Esophagus mucosa (tissue), 1 donor: Measurements from ENCODE around the gene NEK6. TPM values are rescaled to one million over a fixed set of nuclear protein-coding genes. Genes with fewer than 3 reads are reported as not detected.

Source experiments
- ATAC-seq: fragments of 200-7000 bp; cut with Tn5 transposase; one replicate; pipeline ENCODE4 v1.9.1; 2020
- total RNA-seq: library from RNA; stranded (reverse); gene quantifications from one replicate; pipeline ENCODE4 v1.2.4, GENCODE V29; 2023
- donor health status: DM: yes; HTN: yes; CAD: no.

The NEK6 gene
- 11.0 TPM for total RNA-seq

GRCh38 chr9:124257844-124258606, at the start of gene NEK6:
Gene NEK6 (plus strand): TSS chr9:124257949. CDS start chr9:124301965, 44,016 bp downstream.
- ATAC-seq: peak; percentile 44

- ATAC-seq: no peak
Measured at GRCh38 chr9:124208571-124208970, 49.2 kb upstream of the NEK6 start.

DNA sequence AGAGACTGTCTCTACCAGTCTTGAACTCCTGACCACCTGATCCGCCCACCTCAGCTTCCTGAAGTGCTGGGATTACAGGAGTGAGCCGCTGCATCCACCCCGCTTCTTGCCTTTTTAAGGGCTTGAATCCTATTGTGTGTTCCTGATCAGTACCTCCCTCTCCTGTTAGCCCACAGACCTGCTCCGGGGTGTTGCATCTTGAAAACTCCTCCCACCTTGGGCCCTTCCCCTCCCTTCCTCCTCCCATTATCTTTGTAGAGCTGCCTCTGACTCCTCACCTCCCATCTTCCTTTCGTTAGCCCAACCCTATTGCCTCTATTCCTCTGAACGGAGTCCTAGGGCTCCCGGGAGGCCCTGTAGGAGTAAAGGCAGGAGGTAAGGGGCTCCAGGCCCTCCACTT, 48.5 kb upstream of the NEK6 start:
- ATAC-seq: no peak

DNA sequence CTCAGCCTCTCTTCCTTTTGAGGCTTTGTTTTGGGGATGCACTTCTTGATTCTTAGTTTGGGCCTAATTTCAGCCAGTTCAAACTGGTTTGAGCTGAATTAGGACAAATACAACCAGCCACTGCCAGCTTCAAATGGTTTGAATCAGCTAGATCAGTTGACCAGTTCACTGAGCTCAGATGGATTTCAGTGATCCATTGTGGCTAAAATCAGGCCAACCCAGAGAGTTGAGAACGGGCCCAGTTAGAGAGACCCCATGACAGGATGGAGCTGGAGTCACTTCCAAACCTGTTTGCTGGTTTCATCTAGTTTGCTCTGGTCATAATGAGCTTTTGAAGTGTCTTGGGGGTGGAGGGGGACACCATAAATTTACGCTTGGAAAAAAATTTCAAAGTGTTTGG, 48.0 kb upstream of the NEK6 start:
- ATAC-seq: no peak

DNA sequence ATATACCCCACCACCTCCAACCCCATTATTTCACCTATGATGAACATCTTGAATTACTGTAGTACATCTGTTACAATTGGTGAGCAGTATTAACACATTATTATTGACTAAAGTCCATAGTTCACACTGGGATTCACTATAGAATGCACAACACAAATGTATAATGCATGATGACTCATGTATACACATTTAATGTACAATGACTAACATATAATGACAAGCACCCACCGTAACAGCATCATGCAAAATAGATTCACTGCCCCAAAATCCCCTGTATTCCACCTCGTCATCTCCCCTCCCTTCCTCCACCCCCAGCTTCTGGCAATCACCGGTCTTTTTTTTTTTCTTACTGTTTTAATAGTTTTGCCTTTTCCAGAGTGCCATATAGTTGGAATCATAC, 47.1 kb upstream of the NEK6 start:
- no peak for ATAC-seq

GRCh38 chr9:124212381-124213050, 45.2 kb upstream of the NEK6 start:
- ATAC-seq: no peak

- ATAC-seq: no peak
Measured at GRCh38 chr9:124213396-124213795, 44.4 kb upstream of the NEK6 start.

GRCh38 chr9:124214116-124214515, 43.6 kb upstream of the NEK6 start:
- no peak for ATAC-seq

DNA sequence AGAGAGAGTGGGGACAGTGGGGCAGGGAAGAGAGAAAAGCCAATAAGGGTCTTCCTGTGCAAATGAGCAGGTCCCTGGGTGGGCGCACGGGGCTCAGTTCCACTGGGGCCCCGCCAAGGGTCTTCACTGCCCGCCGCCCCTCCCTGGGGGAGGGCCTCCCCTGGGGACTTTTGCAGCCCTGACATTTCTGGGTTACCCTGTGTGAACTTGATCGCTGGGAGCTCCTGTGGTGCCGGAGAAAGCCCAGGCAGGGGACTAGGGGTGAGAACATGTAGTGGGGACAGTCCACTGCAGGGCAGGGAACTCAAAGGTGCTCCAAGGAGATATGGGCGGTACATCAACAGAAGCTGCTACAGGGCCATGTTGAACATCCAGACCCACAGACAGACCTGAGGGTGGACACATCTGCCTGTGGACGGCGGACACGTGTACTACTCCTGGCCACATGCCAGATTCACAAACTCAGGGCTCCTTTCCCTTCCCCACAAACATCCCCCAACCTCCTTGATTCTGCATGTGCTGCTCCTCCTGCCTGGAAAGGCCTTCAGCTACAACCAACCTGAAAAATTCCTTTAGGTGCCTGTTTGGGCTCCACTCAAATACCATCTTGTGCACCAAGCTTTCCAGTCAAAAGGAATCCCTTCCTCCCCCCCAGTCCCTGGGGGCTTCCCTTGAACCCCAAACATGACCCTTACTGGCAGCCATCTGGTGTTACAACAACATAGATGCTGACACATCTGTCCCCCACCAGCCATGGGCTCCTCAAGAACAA, 43.0 kb upstream of the NEK6 start:
- no peak for ATAC-seq

GRCh38 chr9:124215368-124215910, 42.3 kb upstream of the NEK6 start:
- ATAC-seq: no peak

GRCh38 chr9:124215956-124216355, 41.8 kb upstream of the NEK6 start:
- ATAC-seq: no peak

GRCh38 chr9:124216474-124217176, 41.1 kb upstream of the NEK6 start:
- peak; percentile 52 for ATAC-seq

GRCh38 chr9:124217836-124218437, 39.8 kb upstream of the NEK6 start:
- ATAC-seq: no peak

- peak; percentile 39 for ATAC-seq
Measured at GRCh38 chr9:124218438-124218982, 39.2 kb upstream of the NEK6 start.

DNA sequence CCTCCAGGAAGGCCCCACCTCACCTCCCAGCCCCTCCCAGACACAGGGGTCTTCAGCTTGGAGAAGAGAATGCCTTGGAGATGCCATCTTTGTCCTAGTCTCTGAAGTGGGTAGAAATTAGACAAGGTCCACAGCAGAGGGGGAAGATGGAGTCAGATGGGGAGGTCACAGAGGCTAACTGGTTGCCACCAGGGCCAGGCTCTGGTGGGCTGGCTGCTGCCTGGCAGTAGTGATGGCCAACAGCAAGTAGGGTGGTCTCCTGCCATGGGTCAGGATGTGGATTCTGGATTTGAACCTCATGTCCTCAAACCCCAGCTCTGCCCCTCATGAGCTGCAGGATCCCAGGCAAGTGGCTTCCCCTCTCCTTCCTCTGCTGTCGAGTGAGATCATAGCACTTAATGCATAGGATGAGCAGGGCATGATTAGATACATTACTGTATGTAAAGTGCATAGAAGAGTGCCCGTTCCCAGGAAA, 38.7 kb upstream of the NEK6 start:
- ATAC-seq: no peak

- ATAC-seq: no peak
Measured at GRCh38 chr9:124220946-124221451, 36.8 kb upstream of the NEK6 start.

- no peak for ATAC-seq
Measured at GRCh38 chr9:124221676-124222075, 36.1 kb upstream of the NEK6 start.

- no peak for ATAC-seq
Measured at GRCh38 chr9:124222109-124222508, 35.6 kb upstream of the NEK6 start.

DNA sequence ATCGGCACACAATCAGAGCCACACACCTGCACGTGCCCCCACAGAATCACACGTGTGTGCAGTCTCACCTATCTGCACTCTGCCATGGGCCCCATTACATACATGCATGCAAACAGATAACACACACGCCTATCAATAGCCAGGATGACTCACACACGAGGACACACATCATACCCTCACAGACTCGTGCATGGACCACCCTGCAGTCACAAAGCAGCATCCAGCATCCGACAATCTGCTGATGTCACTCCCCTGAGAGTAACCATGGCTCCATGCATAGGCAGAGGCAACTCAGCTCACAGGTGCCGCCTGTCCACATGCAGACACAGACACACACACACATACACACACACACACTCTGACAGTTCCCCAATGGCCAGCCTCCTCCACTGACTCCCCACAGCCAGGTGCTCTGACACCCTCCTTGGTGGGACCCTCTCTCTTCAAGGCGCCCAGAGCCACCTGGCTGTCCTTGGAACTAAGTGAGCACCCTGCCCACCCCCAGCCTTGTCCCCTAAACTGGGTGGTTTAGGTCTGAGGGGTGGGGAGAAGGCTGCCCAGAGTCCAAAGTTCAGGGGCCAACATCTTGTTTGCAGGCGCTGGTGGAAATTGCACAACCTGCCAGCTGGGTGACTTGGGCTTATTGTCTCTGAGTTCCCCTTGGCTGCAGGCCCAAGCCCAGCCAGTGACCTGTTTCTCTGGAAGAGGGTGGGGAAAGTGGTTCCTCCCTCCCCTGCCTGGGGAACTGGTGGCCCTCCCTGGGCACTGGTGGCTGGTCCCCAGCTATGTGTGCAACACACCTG, 34.6 kb upstream of the NEK6 start:
- ATAC-seq: no peak

GRCh38 chr9:124225945-124226344, 31.8 kb upstream of the NEK6 start:
- no peak for ATAC-seq

GRCh38 chr9:124228516-124228915, 29.2 kb upstream of the NEK6 start:
- no peak for ATAC-seq
